K562 (cell line): Measurements from ENCODE around the gene RBM20. TPM values are rescaled to one million over a fixed set of nuclear protein-coding genes. Genes with fewer than 3 reads are reported as not detected.

Source experiments
- ARNT ChIP-seq, 2 experiments: fragments of 450-650 bp; IDR thresholded peaks; 2 replicates each; pipeline ENCODE4 v1.6.1; 2016; ENCODE audit warnings: mild to moderate bottlenecking in 1 of 2
- ATF2 ChIP-seq: sonication (generic); formaldehyde crosslinking; IDR thresholded peaks from 2 replicates; pipeline ENCODE4 v1.8.1; 2022; ENCODE audit warnings: missing genetic modification reagents
- BRF1 ChIP-seq: IDR thresholded peaks from 3 replicates; pipeline ENCODE4 v1.6.1; 2011; ENCODE audit warnings: borderline replicate concordance, mild to moderate bottlenecking; ENCODE audit not compliant: insufficient read length; ENCODE audit errors: extremely low read depth
- CREB5 ChIP-seq: fragments of 250-450 bp; sonication (Bioruptor Pico); IDR thresholded peaks from 2 replicates; pipeline ENCODE4 v1.5.0; 2020; ENCODE audit warnings: mild to moderate bottlenecking
- DACH1 ChIP-seq: fragments of 450-650 bp; IDR thresholded peaks from 2 replicates; pipeline ENCODE4 v1.6.1; 2018; ENCODE audit not compliant: partially characterized antibody
- EP300 ChIP-seq: IDR thresholded peaks from 2 replicates; pipeline ENCODE4 v1.6.1; 2012; ENCODE audit warnings: low read length, improper control_type of control experiment
- HIVEP1 ChIP-seq: fragments of 250-450 bp; sonication (Bioruptor Pico); IDR thresholded peaks from 2 replicates; pipeline ENCODE4 v1.4.0; 2020; ENCODE audit warnings: mild to moderate bottlenecking
- JUNB ChIP-seq: fragments of 450-650 bp; formaldehyde crosslinking; conservative IDR thresholded peaks from 2 replicates; pipeline ENCODE4 v1.4.0; 2020; ENCODE audit warnings: mild to moderate bottlenecking
- KHSRP ChIP-seq: fragments of 450-650 bp; IDR thresholded peaks from 2 replicates; pipeline ENCODE4 v1.6.1; 2017
- MAFF ChIP-seq: IDR thresholded peaks from 2 replicates; pipeline ENCODE4 v1.6.1; 2012; ENCODE audit warnings: low read length, improper control_type of control experiment
- PHB2 ChIP-seq: fragments of 450-650 bp; IDR thresholded peaks from 2 replicates; pipeline ENCODE4 v1.6.1; 2017; ENCODE audit warnings: low read depth
- RFX5 ChIP-seq: IDR thresholded peaks from 2 replicates; pipeline ENCODE4 v1.6.1; 2011; ENCODE audit warnings: low read depth, mild to moderate bottlenecking, improper control_type of control experiment, low read length
- RNF2 ChIP-seq: sonication (generic); IDR thresholded peaks from 2 replicates; pipeline ENCODE4 v1.6.1; 2016
- TAF9B ChIP-seq: fragments of 450-650 bp; IDR thresholded peaks from 2 replicates; pipeline ENCODE4 v1.6.1; 2018; ENCODE audit warnings: mild to moderate bottlenecking; ENCODE audit not compliant: partially characterized antibody
- TAL1 ChIP-seq: fragments of 450-650 bp; IDR thresholded peaks from 2 replicates; pipeline ENCODE4 v1.6.1; 2016; ENCODE audit warnings: mild to moderate bottlenecking
- TEAD4 ChIP-seq, 2 experiments: sonication (generic) in 1 of 2; formaldehyde crosslinking in 1 of 2; IDR thresholded peaks; 2 replicates each; pipeline versions ENCODE4 v1.6.1 to v1.8.0; 2012 to 2022; ENCODE audit warnings: borderline replicate concordance in 1 of 2, inconsistent platforms in 1 of 2, low read length in 1 of 2, mild to moderate bottlenecking in 1 of 2, missing genetic modification reagents in 1 of 2
- ZNF253 ChIP-seq: fragments of 250-450 bp; sonication (Bioruptor Pico); conservative IDR thresholded peaks from 2 replicates; pipeline ENCODE4 v1.6.1; 2021; ENCODE audit warnings: mild to moderate bottlenecking
- polyA plus RNA-seq, 8 experiments: library from polyadenylated mRNA; depleted of rRNA in 4 of 8; stranded (reverse) in 5 of 8; unstranded in 3 of 8; fragments of >200 nt; fragmentation: Nextera tagmentation in 2 of 8; fragmentation: Illumina TruSeq in 1 of 8; extraction: Ambion mirVana in 2 of 8; extraction: Trizol in 1 of 8; gene quantifications; 2 replicates each; pipeline versions ENCODE4 v1.2.1 to v1.2.3, GENCODE V29; 2011 to 2014; ENCODE audit warnings: inconsistent platforms in 1 of 8, missing spikeins in 1 of 8
- total RNA-seq, 7 experiments: library from RNA; depleted of rRNA in 6 of 7; stranded (reverse); fragments of >200 nt in 6 of 7; fragmentation: Illumina TruSeq in 2 of 7; extraction: Trizol in 2 of 7; gene quantifications; 2 replicates each; pipeline versions ENCODE4 v1.2.1 to v1.2.3, GENCODE V29; 2011 to 2021; ENCODE audit warnings: low replicate concordance in 1 of 7
- TF ChIP-seq, protein P1 (sequence below): fragments of 450-650 bp; IDR thresholded peaks from 2 replicates; pipeline ENCODE4 v1.6.1; 2016; ENCODE audit warnings: mild to moderate bottlenecking
- TF ChIP-seq, protein P2 (sequence below): fragments of 450-650 bp; IDR thresholded peaks from 2 replicates; pipeline ENCODE4 v1.7.1; 2018; ENCODE audit warnings: mild to moderate bottlenecking, low read depth; ENCODE audit not compliant: partially characterized antibody
- TF ChIP-seq, protein P3 (sequence below): sonication (generic); formaldehyde crosslinking; IDR thresholded peaks from 2 replicates; pipeline ENCODE4 v1.8.0; 2022; ENCODE audit warnings: missing genetic modification reagents, mild to moderate bottlenecking, borderline replicate concordance

RBM20 gene
- total and polyA plus RNA-seq, 9 of the 15 experiments (the other 6 are each of a cell fraction or from before 2014, with no cell fraction given): 0.63 to 5.7 (median 3.2) TPM

DNA sequence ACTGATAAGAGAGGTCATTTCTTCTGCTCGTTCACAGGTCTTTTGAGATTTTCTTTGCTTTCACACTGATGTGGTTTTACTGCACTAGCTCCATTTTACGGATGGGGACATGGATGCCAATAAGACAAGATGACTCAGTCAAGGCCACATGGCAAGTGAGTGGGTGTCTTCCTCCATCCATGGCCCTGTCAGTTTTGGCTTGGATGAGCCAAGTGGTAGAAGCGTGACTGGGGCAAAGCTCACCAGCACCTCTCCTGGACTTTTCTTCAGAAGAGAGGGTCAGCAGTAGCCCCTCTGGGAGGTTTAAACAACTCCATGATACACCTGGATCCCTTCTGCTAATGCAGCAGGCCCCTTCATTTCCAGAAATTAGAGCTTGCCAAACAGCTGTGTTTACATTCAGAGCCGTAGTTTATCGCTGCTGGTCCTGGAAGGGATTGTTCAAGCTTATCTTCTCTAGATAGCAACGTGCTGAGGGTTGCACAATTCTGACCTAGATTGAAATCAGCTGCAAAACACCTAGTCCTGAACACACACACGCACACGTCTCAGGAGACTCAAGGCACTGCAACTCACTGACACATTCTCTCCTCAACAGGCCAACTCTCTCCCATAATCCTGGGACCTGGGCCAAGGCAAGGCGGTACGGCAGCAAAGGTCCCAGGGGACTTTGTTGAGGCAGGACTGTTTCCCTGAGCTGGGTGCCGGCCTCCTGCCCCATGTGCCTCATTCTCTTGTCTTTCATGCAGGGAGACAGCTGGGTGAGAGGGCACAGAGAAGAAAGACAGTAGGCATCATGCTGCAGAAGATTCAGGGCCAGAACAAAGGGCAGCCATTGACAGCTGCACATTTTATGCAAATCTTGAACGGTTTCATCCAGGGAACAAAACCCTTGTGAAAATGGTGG is 213.4 kb downstream of the RBM20 start (continued):
- TF ChIP-seq, protein P1, sequence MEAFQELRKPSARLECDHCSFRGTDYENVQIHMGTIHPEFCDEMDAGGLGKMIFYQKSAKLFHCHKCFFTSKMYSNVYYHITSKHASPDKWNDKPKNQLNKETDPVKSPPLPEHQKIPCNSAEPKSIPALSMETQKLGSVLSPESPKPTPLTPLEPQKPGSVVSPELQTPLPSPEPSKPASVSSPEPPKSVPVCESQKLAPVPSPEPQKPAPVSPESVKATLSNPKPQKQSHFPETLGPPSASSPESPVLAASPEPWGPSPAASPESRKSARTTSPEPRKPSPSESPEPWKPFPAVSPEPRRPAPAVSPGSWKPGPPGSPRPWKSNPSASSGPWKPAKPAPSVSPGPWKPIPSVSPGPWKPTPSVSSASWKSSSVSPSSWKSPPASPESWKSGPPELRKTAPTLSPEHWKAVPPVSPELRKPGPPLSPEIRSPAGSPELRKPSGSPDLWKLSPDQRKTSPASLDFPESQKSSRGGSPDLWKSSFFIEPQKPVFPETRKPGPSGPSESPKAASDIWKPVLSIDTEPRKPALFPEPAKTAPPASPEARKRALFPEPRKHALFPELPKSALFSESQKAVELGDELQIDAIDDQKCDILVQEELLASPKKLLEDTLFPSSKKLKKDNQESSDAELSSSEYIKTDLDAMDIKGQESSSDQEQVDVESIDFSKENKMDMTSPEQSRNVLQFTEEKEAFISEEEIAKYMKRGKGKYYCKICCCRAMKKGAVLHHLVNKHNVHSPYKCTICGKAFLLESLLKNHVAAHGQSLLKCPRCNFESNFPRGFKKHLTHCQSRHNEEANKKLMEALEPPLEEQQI: no peak
- no peak for TF ChIP-seq HIVEP1 (CRISPR knock-in tag)
- TF ChIP-seq ARNT (IDR thresholded peaks at IDR 0.05): no peak
- TF ChIP-seq DACH1: peak; percentile 42
- TF ChIP-seq, protein P2, sequence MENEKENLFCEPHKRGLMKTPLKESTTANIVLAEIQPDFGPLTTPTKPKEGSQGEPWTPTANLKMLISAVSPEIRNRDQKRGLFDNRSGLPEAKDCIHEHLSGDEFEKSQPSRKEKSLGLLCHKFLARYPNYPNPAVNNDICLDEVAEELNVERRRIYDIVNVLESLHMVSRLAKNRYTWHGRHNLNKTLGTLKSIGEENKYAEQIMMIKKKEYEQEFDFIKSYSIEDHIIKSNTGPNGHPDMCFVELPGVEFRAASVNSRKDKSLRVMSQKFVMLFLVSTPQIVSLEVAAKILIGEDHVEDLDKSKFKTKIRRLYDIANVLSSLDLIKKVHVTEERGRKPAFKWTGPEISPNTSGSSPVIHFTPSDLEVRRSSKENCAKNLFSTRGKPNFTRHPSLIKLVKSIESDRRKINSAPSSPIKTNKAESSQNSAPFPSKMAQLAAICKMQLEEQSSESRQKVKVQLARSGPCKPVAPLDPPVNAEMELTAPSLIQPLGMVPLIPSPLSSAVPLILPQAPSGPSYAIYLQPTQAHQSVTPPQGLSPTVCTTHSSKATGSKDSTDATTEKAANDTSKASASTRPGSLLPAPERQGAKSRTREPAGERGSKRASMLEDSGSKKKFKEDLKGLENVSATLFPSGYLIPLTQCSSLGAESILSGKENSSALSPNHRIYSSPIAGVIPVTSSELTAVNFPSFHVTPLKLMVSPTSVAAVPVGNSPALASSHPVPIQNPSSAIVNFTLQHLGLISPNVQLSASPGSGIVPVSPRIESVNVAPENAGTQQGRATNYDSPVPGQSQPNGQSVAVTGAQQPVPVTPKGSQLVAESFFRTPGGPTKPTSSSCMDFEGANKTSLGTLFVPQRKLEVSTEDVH: no peak
- TF ChIP-seq, protein P3, sequence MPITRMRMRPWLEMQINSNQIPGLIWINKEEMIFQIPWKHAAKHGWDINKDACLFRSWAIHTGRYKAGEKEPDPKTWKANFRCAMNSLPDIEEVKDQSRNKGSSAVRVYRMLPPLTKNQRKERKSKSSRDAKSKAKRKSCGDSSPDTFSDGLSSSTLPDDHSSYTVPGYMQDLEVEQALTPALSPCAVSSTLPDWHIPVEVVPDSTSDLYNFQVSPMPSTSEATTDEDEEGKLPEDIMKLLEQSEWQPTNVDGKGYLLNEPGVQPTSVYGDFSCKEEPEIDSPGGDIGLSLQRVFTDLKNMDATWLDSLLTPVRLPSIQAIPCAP (CRISPR knock-in tag): no peak
- TF ChIP-seq RNF2: peak; percentile 74
- no peak for TF ChIP-seq JUNB (CRISPR knock-in tag)
- no peak for TF ChIP-seq CREB5 (CRISPR knock-in tag)
- no peak for TF ChIP-seq BRF1
- no peak for TF ChIP-seq KHSRP
- TF ChIP-seq RFX5: no peak
- TF ChIP-seq TAF9B: no peak
- TF ChIP-seq TAL1: peak; percentile 81
- TF ChIP-seq ATF2: no peak
- TF ChIP-seq ZNF253 (CRISPR knock-in tag): no peak
- TF ChIP-seq EP300: peak; percentile 85
- no peak for TF ChIP-seq PHB2
- no peak for TF ChIP-seq MAFF
- TF ChIP-seq TEAD4 (IDR thresholded peaks at IDR 0.05; ENCODE audit: low read length): peak; percentile 93
- TF ChIP-seq TEAD4 (CRISPR knock-in tag; IDR thresholded peaks at IDR 0.05; ENCODE audit: borderline replicate concordance): no peak
